Tongue (tissue), 2 donors: ENCODE results near the gene MT1E. TPM values are rescaled to one million over a fixed set of nuclear protein-coding genes. Genes with fewer than 3 reads are reported as not detected.
A peak's percentile ranks its signal among the peaks of the same experiment; 100 is the strongest.
"Not testable (repeated sequence)": the region's sequence is repeated elsewhere in the genome, so short reads cannot be mapped to it uniquely, and the experiment has no call there.

Source experiments
- DNase-seq: peaks from one replicate; pipeline ENCODE4 v3.0.0-alpha.2; 2015
- total RNA-seq: library from RNA; depleted of rRNA; stranded (reverse); fragments of >200 nt; gene quantifications from one replicate; pipeline ENCODE4 v1.2.3, GENCODE V29; 2014

Gene MT1E
- 16.3 TPM for total RNA-seq

DNA sequence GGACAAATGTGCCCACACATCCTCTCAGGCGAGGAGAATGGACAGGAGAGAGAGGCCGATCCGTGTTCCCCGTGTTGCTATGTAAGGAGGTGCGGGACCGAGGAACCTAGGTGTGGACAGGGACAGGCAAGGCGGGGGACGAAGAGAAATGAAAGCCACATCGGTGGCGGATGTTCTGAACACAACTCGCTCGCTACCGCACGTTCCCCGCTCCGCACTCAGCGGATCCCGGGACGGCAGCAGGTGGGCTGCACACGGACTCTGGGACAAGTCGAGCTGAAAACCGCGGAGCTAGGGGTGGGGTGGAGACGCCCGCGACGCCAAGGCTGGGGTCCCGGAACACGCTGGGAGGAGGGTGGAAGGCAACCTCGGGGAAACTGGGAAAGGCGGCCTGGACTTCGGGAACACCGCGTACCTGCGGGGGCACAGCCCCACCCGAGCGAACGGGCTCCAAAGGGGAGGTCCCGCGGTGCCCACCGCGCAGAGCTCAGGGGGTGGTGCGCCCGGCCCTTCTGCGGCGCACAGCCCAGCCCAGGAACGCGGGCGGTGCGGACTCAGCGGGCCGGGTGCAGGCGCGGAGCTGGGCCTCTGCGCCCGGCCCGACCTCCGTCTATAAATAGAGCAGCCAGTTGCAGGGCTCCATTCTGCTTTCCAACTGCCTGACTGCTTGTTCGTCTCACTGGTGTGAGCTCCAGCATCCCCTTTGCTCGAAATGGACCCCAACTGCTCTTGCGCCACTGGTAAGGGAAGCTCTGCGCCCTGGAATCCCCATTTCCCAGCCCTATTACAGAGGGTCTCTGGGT, at the start of gene MT1E:
Gene MT1E, plus strand, starts transcription at position 642 of the 803 bp plus-strand sequence. Its CDS starts 71 bp downstream, at position 713.
- DNase-seq = peak; percentile 78

- peak; percentile 30 for DNase-seq
Measured at GRCh38 chr16:56576585-56577299, 48.8 kb upstream of the MT1E start.

DNA sequence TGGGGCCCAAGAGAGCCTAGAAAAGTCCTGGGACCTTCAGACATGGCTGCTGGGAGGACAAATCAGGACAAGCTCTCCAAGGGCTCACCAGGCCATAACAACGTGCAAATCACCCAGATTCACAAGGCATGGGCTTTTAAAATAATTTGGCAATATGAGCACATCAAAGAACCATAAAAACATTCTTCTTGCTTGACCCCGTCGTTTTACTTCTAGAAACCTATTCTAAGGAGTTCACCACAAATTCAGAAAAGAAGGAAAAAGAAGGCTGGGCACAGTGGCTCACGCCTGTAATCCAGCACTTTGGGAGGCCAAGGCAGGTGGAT, 48.3 kb upstream of the MT1E start:
- no peak for DNase-seq

- no peak for DNase-seq
Measured at GRCh38 chr16:56580391-56581048, 45.1 kb upstream of the MT1E start.

- DNase-seq = not testable (repeated sequence)
Measured at GRCh38 chr16:56582911-56583310, 42.7 kb upstream of the MT1E start.

DNA sequence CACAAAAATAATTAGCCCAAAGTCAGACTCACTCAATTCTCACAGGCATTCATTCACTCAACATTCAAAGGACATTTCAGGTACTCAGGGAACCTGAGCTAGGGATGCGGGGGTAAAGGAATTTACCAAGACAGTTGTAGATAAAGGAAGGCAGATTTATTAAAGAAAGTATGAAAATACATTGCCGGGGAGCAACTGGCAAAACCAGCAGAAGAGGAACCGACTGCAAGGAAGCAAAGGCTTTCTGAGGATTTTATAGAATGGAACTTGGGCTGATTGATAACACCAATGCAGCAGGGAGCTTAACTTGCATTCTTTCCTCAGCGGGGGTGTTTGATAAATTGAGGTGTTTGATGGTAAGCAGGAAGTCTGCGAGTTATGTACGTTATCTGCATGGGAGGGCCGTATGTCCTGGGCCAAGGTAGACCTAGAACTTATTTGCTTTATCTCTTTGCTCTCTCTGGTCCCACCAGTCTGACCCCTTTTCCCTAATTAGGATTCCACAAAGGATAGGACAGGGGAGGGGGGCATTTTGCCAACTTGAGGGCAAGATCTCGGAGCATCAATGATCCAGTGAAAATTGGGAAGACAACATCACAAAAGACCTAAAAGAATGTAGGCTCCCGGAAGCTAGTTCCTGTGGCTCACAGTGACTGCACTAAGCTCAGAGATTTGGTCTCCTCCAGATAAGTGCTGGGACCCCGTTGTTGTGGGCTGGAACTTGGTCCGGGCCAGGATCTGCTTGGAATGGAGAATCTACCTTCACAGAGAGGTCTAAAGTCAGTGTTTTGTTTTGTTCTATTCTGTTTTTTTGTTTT, 42.0 kb upstream of the MT1E start:
- DNase-seq = no peak

DNA sequence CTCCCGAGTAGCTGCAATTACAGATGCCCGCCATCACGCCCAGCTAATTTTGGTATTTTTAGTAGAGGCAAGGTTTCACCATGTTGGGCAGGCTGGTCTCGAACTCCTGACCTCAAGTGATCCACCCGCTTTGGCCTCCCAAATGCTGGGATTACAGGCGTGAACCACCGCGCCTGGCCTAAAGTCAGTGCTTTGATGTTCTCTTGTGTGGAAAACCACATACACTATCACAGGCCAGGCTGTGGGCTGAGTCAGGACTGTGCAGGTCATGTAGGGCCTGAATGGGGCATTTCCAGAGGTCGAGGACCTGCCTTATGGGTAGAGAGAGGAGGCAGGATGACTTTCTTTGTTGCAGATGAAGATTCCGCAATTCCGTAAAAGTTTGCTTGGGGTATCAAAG, 41.3 kb upstream of the MT1E start:
- no peak for DNase-seq

GRCh38 chr16:56588781-56589140, 36.8 kb upstream of the MT1E start:
- DNase-seq = no peak

DNA sequence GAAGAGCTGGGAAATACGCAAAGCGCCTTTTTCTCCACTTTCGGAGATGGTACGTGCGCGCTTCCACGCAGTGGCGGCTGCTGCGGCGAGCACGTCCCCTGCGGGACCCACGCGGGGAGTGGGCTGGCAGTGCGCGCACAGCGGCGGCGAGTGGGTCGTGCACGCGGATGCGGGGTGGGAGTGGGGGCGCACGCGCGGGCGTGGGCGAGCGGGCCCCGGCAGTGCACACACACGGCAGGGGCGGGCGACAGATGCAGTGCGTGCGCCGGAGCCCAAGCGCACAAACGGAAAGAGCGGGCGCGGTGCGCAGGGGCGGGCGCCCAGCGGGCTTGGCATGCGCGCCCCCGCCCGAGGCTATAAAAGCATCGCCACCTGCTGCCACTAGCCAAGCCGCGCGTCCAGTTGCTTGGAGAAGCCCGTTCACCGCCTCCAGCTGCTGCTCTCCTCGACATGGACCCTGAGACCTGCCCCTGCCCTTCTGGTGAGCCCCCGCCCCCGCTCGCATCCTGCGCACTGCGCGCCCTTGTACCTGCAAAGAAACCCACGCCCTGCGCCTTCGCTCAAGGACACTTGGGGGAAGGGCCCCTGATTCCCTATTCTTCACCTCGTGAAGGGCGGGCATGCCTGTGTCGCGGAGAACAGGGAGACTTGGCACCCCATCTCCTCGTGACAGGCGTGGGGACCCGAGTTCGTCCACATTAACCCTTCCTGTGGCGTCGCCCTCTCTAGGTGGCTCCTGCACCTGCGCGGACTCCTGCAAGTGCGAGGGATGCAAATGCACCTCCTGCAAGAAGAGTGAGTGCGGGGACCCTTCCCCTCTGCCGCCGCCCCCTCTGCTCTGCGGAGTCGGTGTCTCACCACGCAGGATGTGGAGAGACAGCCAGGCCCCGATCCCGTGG, 36.2 kb upstream of the MT1E start, which contains the start of gene MT3:
Gene MT3, plus strand, starts transcription at position 388 of the 899 bp plus-strand sequence. Its CDS starts 63 bp downstream, at position 451.
- DNase-seq = peak; percentile 71

DNA sequence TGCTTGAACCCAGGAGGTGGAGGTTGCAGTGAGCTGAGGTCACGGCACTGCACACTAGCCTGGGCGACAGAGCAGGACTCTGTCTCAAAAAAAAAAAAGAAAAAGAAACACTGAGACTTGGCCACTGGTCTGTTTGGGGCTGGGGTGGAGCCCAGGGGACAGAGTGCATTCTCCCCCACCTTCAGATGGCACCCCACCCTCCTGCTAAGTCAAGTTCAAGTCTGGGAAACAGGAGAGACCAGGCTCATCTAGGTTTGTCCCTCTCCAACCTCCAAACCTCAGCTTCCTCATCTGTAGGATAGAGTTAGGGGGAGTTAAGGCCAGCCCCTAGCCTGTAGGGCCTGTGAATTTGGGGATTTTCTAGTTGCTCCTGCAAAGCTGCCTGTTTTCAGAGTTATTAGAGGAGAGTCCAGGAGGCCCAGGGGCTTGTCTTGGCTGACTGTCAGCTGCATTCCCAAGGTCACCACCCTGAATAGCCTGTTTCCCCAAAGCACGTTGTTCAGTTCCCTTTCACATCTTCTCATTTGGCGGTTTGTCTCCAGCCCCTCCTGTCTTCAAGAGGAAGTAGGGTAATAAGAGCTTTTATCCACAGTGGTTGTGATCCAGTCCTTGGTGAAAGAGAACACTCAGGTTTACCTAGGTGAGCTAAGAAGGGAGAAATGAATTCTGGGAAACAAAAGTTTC, 34.1 kb upstream of the MT1E start:
- DNase-seq = peak; percentile 12

DNA sequence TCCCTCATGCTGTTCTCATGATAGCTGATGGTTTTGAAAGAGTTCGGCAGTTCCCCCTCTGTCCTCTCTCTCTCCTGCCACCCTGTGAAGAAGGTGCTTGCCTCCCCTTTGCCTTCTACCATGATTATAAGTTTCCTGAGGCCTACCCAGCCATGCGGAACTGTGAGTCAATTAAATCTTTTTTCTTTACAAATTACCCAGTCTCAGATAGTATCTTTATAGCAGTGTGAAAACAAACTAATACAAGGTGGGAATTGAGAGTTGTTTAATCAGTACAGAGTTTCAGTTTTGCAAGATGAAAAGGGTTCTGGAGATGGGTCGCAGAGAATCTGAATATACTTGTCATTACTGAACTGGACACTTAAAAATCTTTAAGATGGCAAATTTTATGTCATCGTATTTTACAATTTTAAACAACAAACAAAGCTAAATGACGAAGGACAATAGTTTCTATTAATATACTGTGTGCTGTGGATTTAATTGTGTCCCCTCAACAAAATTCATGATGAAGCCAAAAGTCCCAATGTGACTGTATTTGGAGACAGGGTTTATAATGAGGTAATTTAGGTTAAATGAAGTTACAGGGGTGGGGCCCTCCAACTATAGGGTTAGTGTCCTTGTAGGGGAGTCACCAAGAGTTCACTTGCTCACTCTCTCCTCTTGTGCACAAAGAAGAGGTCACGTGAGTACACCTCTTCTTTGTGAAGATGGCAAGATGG, 31.8 kb upstream of the MT1E start:
- no peak for DNase-seq

DNA sequence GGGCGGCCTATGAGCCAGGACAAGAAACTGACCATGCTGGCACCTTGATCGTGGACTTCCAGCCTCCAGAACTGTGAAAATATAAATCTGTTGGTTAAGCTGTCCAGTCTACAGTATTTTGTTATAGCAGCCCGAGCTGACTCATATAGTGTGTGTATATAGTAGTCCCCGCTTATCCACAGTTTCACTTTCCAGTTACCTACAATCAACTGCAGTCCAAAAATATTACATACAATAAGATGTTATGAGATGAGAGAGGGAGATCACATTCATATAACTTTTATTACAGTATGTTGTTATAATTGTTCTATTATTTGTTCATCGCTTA, 31.3 kb upstream of the MT1E start:
- DNase-seq = no peak

GRCh38 chr16:56600398-56600999, 25.1 kb upstream of the MT1E start:
- peak; percentile 48 for DNase-seq

GRCh38 chr16:56601325-56601724, 24.3 kb upstream of the MT1E start:
- DNase-seq = no peak

- DNase-seq = peak; percentile 37
Measured at GRCh38 chr16:56603589-56603988, 22.0 kb upstream of the MT1E start.

GRCh38 chr16:56604966-56605365, 20.6 kb upstream of the MT1E start:
- DNase-seq = no peak

GRCh38 chr16:56605475-56605874, 20.1 kb upstream of the MT1E start:
- no peak for DNase-seq

- DNase-seq = no peak
Measured at GRCh38 chr16:56606071-56606475, 19.5 kb upstream of the MT1E start.

DNA sequence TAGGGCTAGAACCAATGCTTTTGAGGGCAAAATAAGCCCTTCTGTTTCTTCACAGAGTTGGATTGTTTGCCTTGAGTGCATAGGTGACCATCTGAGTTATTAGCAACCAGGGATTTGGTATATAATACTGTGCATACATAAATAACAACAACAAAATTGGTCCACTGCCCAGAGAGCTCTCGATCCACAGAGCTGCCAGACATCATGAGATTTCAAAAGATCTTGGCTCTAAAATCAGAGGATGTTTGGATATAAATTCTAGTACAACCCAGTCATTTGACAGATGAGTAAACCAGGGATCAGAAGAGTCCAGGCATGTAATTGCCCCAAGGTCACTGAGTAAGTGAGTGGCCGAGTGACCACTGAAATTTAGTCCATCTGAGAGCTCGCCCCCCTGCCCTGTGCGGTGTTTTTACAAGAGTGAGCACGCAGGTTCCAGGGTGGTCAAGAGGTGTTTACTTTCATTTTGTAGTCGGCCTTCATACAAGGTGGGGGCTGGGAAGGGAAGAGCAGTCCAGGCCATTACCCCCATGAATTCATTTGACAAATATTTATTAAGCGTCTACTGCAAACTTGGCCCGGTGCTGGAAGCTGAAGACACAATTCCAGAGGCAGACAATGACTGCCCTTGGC, 19.0 kb upstream of the MT1E start:
- DNase-seq = peak; percentile 48
